OCI-LY3 (cell line): ENCODE results near the gene MTOR.

ENCODE experiments used
- CTCF ChIP-seq: fragments of 200-600, 300-600 bp; sonication (generic); IDR thresholded peaks from 2 replicates; pipeline ENCODE4 v1.5.1; 2014; ENCODE audit warnings: antibody characterized with exemption, low read length, low read depth
- EZH2phosphoT487 ChIP-seq: fragments of 200-600 bp; shearing (Covaris generic); IDR thresholded peaks from 2 replicates; pipeline ENCODE4 v1.6.1; 2018; ENCODE audit warnings: antibody characterized with exemption, mixed run types, low read depth

GRCh38 chr1:11143401-11143800, 119.0 kb downstream of the MTOR start:
- TF ChIP-seq CTCF (no peak), EZH2phosphoT487 (no peak)
